HG02970 (cell line): ENCODE results near the gene TCTN2.

Experiments
- ATAC-seq: cut with Tn5 transposase; IDR thresholded peaks from one replicate; pipeline ENCODE4 v1.9.1; 2021; ENCODE audit warnings: mild to moderate bottlenecking, moderate library complexity, moderate number of reproducible peaks; ENCODE audit not compliant: unreplicated experiment, low FRiP score

The TCTN2 gene

DNA sequence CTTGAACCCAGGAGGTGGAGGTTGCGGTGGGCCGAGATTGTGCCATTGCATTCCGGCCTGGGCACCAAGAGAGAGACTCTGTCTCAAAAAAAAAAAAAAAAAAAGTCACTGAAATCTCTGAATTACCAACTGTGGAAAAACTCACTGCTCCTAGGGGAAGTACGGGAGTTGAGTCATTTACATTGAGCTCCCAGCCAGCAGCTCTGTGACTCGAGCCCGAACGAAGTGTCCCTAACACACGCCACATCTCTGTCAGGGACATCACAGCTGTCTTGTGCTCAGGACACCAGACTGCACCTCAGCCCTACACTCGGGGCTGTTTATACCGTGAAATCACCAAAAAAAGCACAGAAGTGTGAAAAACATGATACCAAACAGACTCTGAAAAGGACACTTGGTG is 62.3 kb downstream of the TCTN2 start:
- no peak for ATAC-seq

DNA sequence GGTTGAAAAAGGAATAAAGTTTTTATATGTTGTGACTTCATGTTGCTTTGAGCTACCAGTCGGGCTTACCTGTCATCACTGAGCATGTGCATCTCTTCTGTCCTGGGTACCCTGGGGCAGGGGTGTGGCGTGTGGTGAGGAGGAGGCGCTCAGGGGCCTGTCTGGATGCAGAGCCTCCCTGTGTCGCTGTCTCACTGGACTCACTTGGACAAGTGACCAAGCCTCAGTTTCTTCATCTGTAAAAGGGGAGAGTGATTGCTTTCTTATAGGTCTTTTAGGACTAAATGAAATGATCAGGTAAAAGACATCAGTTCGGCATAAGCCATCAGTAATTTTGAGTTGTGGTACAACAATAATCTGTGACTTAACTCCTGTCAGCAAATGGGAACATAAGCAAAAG is 63.4 kb downstream of the TCTN2 start:
- ATAC-seq, result no peak

DNA sequence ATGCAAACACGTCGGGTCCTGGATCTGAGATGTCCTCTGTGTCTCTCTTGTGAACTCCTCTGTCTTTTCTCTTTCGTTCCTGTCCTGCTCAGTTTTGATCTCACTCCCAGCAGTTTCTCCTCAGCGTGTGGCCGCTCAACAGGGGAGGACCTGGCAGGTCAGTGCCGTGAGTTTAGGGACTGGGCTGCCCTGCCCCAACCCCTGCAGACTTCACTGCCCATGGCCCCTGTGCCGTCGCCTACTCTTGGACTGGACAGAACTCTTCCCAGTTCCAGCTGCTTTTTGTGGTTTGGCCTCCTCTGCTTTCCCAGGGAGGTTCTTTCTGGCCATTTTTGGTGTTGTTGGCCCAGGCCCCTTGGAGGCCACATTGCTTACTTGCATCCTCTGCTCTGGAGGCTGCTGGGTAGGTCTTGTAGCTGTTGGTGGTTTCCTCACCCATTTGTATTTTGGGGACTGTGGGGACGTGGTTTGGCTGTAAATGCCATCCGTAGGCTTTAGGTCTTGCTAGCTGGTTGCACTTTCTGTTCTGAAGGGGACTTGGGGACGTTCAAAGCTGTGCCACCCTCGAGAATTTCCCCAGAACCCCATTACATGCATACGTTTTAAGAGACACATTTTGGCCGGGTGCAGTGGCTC is 71.1 kb downstream of the TCTN2 start:
- ATAC-seq, result no peak

DNA sequence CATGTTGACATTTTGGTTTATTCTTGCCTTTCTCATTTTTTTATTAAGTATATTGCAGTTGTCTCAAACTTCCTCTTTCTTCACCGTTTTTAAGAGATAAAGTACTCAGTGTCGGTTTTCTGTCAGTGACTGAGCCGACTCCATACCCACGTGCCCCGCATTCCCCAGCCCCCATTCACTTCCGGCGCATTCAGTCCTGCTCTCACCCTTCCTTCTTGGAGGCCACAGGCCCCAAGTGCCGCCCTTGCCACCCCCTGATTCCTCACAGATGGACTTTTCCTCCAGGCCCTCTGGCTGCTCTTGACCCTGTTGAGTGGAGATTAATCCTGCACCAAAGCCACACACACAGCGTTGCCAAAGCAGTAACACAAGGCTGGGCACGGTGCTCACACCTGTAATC is 72.1 kb downstream of the TCTN2 start:
- no peak for ATAC-seq

DNA sequence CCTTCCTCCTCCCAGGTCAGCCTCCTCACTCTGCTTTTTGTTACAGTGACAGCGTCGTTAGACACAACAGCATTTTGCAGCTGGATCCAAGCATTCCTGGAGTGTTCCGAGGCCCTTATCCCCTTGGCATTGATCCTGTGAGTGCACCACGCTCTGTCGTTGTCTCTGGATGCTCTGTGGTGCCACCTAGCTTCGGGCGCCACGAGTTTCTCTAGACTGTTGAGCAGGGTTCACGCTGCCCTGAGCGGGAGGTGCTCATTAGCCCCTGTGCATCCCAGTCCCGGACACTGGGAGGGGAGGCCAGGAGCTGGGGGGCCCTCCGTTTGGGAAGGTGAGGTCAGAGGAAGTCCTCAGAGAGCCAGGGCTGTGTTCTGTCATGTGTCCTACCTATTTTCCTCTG is 73.9 kb downstream of the TCTN2 start:
- no peak for ATAC-seq

DNA sequence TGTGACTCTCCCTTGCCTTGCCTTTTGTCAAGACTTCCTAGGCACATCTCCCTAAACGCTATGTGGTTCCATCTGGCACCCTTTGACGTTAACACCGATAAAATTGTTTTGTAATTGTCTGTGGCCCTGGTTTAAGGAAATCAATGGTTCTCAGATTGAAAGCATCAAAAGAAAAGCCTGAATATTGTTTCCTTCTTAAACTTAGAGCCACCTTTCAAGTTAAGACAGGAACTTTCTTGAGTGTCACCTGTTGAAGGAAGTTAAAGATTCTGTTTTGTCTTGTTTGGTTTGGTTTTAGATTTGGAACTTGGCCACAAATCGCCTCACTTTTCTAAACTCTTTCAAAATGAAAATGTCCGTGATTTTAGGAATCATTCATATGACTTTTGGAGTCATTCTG is 76.4 kb downstream of the TCTN2 start:
- no peak for ATAC-seq

DNA sequence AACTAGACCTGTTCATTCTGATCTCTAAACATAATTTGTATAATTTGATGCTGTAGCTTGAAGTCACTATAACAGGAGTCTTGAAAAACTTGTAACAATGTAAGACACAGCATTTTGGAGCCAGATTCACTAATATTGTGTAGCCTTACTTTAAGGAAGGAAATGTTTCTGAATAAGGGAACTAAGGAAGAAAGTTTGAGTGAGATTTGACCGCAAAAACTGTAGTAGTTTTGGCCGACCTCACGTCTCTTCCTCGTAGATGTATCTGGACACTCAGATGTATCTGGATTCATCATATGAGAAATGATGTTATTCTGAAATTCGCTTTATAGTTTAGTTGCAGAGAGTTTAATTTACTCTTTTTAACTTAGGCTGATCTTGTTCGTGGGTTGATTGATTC is 77.2 kb downstream of the TCTN2 start:
- no peak for ATAC-seq

DNA sequence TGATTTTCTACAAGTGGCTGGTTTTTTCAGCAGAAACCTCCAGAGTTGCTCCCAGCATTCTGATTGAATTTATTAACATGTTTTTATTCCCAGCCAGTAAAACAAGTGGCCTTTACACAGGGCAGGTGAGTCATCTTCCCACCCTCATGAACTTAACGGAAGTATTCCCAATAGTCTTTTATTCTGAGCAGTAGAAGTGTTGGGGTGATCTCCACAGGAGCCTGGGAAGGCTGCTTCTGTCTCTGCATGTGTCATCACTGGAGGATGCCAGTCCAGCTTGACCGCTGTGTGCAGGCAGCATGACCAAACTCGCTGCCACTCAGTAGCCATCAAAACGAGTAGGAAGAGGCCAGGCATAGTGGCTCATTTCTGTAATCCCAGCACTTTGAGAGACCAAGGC is 77.7 kb downstream of the TCTN2 start:
- ATAC-seq, result no peak

DNA sequence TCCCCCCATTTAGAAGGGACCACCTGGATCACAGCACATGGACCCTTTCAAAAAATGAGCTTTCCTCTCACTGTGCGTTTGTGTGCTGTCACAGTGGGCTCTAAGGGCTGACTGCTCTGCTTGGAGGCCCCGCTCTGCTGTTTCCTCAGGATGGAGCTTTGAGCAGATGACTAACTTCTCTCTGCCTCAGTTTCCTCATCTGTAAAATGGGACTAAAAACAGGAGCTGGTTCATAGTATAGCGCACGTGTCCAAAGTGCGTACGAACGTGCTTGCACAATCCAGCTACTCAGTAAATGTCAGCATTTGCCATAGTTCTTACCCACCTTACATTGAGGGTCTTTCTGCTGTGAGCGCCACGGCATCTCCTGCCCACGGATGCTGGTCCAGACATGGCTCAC is 78.4 kb downstream of the TCTN2 start:
- ATAC-seq, result no peak

DNA sequence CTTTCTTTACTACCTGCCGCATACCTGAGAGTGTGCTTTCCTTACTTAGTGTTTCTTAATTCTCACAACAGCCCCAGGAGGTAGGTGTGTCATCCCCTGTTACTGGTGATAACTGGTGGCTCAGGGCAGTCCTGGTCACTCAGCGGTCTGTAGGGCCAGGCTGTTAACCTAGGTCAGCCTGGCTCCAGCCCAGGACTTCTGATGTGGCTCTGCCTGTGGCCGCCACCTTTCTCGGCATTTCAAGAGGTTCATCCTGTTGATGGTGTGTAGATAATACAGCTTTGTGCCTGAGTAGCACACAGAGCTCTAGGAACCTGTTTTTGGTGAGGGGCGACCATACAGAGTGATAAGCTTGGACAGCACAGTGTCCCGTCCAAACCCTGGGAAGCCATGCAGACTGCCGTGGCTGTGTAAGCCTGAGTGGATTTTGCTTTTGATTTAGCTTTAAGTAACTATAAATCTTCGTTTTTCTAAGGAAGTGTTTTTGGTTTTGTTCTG is 79.3 kb downstream of the TCTN2 start:
- no peak for ATAC-seq

DNA sequence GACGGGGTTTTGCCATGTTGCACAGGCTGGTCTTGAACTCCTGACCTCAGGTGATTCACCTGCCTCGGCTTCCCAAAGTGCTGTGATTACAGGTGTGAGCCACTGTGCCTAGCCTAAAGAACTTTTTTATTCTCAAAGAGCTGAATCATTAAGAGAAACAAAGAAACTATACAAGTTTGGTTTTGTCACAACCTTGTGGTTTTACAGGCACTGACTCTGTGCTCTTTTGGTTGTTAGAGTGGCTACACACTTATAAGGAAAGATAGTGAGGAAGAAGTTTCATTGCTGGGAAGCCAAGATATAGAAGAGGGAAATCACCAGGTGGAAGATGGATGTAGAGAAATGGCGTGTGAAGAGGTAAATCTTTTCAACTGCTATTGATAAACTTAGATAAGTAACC is 81.1 kb downstream of the TCTN2 start:
- ATAC-seq, result no peak

DNA sequence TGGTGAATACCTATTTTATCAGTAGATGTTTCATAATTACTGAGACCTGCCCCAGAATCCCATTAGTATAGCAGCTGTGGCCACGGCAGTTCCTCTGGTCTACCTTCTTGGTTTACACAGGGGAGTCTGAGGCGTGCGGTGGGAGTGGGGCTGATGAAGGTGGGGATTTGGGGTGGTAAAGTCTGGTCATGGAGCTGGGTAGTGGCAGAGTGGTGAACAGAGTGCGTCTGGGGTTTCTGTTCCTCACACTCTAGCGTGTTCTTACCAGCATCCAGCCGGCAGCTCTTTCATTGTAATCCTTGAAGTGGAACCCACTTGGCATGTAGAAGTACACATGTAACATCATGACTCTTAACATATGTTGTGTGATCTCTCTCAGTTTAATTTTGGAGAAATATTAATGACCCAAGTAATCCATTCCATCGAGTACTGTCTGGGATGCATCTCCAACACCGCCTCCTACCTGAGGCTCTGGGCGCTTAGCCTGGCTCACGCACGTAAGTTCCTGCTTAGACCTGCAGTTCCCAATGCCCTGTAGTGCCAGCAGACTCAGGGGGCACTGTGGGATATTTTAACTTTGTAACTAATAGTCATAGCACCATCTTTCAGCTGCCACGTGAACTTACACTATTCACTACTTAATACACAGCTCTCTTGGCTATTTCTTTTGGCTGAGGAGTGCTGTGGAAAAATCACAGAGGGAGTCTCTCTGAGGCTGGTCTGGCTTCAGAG is 83.3 kb downstream of the TCTN2 start:
- ATAC-seq, result no peak

DNA sequence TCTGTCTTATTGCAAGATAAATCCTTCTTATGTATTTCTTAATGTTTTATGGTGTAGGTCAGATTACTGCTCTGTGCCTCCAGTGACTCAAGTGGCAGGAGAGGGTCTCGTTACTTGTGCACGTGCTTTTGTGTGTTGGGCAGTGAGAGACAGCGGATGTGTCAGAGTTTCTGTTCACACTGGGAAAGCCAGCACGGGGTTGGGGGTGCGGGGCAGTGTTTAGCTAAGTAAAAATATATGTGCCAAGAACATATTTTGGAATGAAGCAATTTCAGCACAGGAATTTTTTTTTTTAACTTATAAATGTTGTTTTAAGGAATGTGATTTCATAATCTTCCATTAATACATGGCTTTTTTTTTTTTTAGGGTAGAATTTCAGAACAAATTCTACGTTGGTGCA is 86.6 kb downstream of the TCTN2 start:
- no peak for ATAC-seq
